Glomerular endothelial cell (primary cell): Measurements from ENCODE around the gene ASF1A. TPM values are rescaled to one million over a fixed set of nuclear protein-coding genes. Genes with fewer than 3 reads are reported as not detected.

Experiments used
- total RNA-seq: library from RNA; depleted of rRNA; stranded (reverse); fragments of >200 nt; gene quantifications from 2 replicates; pipeline ENCODE4 v1.2.3, GENCODE V29; 2015

ASF1A gene
- total RNA-seq, 1 donor from 2014 or later: 14.1 TPM

Other genes starting within 250 kb of the ASF1A start
- 6.5 and 10.3 TPM in 2 replicates for gene CEP85L, start 242.6 kb upstream of the ASF1A start, total RNA-seq
- 9.2 and 12.8 TPM in 2 replicates for gene MCM9, start 41.0 kb downstream of the ASF1A start, total RNA-seq
- gene FAM184A, start 184.5 kb downstream of the ASF1A start, total RNA-seq: 0.34 and 0.76 TPM in 2 replicates